Colonic mucosa (tissue), 4 donors: ENCODE results near the gene PIK3IP1. TPM values are rescaled to one million over a fixed set of nuclear protein-coding genes. Genes with fewer than 3 reads are reported as not detected.
"Not testable (repeated sequence)": the region's sequence is repeated elsewhere in the genome, so short reads cannot be mapped to it uniquely, and the experiment has no call there.

ENCODE experiments used
- DNase-seq: peaks from one replicate; pipeline ENCODE4 v3.0.0-alpha.2; 2020
- H3K27ac ChIP-seq: fragments of 200-600 bp; one replicate; pipeline ENCODE4 v1.8.0; 2021
- H3K27me3 ChIP-seq: fragments of 200-600 bp; one replicate; pipeline ENCODE4 v1.8.0; 2021
- H3K36me3 ChIP-seq: fragments of 200-600 bp; one replicate; pipeline ENCODE4 v1.8.0; 2021
- H3K4me1 ChIP-seq: fragments of 200-600 bp; one replicate; pipeline ENCODE4 v1.8.0; 2021; ENCODE audit warnings: mild to moderate bottlenecking
- H3K4me3 ChIP-seq: fragments of 200-600 bp; one replicate; pipeline ENCODE4 v1.8.0; 2021
- H3K9ac ChIP-seq, 2 donors: one replicate each; pipeline ENCODE4 v1.7.0; 2013; ENCODE audit warnings: control low read depth in 2 of 2, low read depth in 2 of 2, low read length in 2 of 2
- H3K9me3 ChIP-seq: fragments of 200-600 bp; one replicate; pipeline ENCODE4 v1.8.0; 2021
- CTCF ChIP-seq: fragments of 200-600 bp; IDR thresholded peaks from one replicate; pipeline ENCODE4 v1.8.0; 2022; ENCODE audit warnings: antibody characterized with exemption, mild to moderate bottlenecking
- intact Hi-C: fragments of 100-400 bp; cut with DNase I; formaldehyde crosslinking; loops from one replicate; pipeline ENCODE4 v1.14.1; 2022
- total RNA-seq, 2 donors: library from RNA; stranded (reverse); fragmentation: NEBNext Ultra II Directional in 1 of 2; extraction: Animal tissue kit (Norgen Biotek cat#: 25700) in 1 of 2; gene quantifications; one replicate each; pipeline ENCODE4 v1.2.1, GENCODE V29; 2021
- donor health status: healthy.
- donor health status: DM: no; HTN: no; CAD: no.
- donor health status: DM: no; HTN: no; CAD: no.

Gene PIK3IP1
- total RNA-seq, 2 donors from 2014 or later: 8.4 to 15.1 TPM

GRCh38 chr22:31246687-31247086 is 45.6 kb downstream of the PIK3IP1 start:
- Histone ChIP-seq H3K4me1 (peaks cover 21% of the 10 kb centered on the region), H3K9ac (no peak overlapping the region)
- no peak for TF ChIP-seq CTCF

GRCh38 chr22:31245998-31246397 is 46.3 kb downstream of the PIK3IP1 start:
- H3K9me3 ChIP-seq, intact Hi-C loops, H3K36me3 ChIP-seq, H3K27me3 ChIP-seq, H3K27ac ChIP-seq, H3K4me3 ChIP-seq, H3K9ac ChIP-seq, DNase-seq: not testable (repeated sequence)
- peaks cover 18% of the 10 kb centered on the region for H3K4me1 ChIP-seq

More at GRCh38 chr22:31246687-31247086, 45.6 kb downstream of the PIK3IP1 start:
- H3K36me3 ChIP-seq: no peaks in the 10 kb centered on the region
- H3K4me3 ChIP-seq: no peak overlapping the region
- no peak for DNase-seq
- no peaks in the 10 kb centered on the region for H3K27me3 ChIP-seq
- no peak overlapping the region for H3K27ac ChIP-seq
- H3K9me3 ChIP-seq: no peaks in the 10 kb centered on the region
- intact Hi-C loops: no loop called here

GRCh38 chr22:31244943-31245451 is 47.3 kb downstream of the PIK3IP1 start:
- DNase-seq: no peak
- Histone ChIP-seq H3K36me3 (no peaks in the 10 kb centered on the region), H3K4me3 (no peak overlapping the region), H3K27me3 (no peaks in the 10 kb centered on the region), H3K9ac (no peak overlapping the region), H3K4me1 (peaks cover 11% of the 10 kb centered on the region), H3K9me3 (no peaks in the 10 kb centered on the region), H3K27ac (no peak overlapping the region)
- intact Hi-C loops: no loop called here
- TF ChIP-seq CTCF: no peak

- Histone ChIP-seq H3K27me3 (no peaks in the 10 kb centered on the region), H3K4me1 (peaks cover 11% of the 10 kb centered on the region), H3K36me3 (no peaks in the 10 kb centered on the region), H3K9me3 (no peaks in the 10 kb centered on the region), H3K4me3 (no peak overlapping the region), H3K9ac (no peak overlapping the region), H3K27ac (no peak overlapping the region)
- intact Hi-C loops: no loop called here
- no peak for DNase-seq
- no peak for TF ChIP-seq CTCF
These were observed 48.0 kb downstream of the PIK3IP1 start for GRCh38 chr22:31244046-31244942.

- Histone ChIP-seq H3K27ac (no peak overlapping the region), H3K4me1 (peaks cover 6% of the 10 kb centered on the region), H3K4me3 (no peak overlapping the region), H3K9ac (no peak overlapping the region), H3K27me3 (no peaks in the 10 kb centered on the region), H3K9me3 (no peaks in the 10 kb centered on the region), H3K36me3 (no peaks in the 10 kb centered on the region)
- no peak for TF ChIP-seq CTCF
- no peak for DNase-seq
- intact Hi-C loops: no loop called here
These were observed 48.8 kb downstream of the PIK3IP1 start for GRCh38 chr22:31243339-31244045.
